Measurements from ENCODE around the gene PFN1.

The PFN1 gene

DNA sequence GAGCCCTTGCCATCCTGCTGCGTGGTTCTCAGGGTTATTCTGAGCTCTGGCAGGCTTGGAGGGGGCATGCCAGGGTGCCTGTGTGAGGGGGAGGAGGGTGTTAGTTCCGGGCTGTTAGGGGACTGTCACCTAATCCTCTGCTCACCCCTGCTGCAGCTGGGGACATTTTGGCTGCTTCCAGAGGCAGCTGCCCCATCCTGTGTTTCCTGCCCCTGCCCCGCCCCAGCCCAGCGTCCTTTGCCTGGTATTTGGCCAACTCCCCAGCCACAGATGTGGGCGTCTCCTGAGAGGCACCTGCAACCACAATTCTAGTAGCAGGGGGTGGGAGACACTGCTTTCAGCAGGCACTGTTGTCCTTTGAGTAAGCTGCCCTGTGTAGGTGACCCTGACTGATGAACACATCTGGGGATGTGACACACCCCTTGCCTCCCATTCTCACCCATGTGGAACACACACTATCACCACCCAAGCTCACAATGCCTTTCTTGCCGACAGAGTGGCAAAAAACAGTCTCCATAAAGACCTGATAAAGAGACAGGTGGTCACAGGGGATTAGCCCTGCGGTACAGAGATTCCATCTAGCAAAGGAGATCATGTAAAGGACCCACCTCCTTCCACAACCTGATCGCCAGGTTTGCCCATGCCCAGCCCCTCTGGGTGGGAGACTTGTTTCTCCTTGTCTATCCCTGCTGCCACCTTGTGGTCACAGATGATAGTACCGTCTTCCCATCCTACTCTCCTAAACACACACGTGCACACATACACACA lies 45.1 kb downstream of the PFN1 start, which contains the start of gene CHRNE:
TSS of gene CHRNE (minus strand) at position 48 of the 768 bp plus-strand sequence. CDS start at position 13, 35 bp downstream.
- TF ChIP-seq, protein P1, sequence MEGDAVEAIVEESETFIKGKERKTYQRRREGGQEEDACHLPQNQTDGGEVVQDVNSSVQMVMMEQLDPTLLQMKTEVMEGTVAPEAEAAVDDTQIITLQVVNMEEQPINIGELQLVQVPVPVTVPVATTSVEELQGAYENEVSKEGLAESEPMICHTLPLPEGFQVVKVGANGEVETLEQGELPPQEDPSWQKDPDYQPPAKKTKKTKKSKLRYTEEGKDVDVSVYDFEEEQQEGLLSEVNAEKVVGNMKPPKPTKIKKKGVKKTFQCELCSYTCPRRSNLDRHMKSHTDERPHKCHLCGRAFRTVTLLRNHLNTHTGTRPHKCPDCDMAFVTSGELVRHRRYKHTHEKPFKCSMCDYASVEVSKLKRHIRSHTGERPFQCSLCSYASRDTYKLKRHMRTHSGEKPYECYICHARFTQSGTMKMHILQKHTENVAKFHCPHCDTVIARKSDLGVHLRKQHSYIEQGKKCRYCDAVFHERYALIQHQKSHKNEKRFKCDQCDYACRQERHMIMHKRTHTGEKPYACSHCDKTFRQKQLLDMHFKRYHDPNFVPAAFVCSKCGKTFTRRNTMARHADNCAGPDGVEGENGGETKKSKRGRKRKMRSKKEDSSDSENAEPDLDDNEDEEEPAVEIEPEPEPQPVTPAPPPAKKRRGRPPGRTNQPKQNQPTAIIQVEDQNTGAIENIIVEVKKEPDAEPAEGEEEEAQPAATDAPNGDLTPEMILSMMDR (IDR thresholded peaks at IDR 0.05; ENCODE audit: borderline replicate concordance, insufficient read depth, low read depth, low read length): peak; percentile 81
- H3K4me3 ChIP-seq (ENCODE audit: low read depth, low read length): peak within 1 kb of the TSS; percentile 35

DNA sequence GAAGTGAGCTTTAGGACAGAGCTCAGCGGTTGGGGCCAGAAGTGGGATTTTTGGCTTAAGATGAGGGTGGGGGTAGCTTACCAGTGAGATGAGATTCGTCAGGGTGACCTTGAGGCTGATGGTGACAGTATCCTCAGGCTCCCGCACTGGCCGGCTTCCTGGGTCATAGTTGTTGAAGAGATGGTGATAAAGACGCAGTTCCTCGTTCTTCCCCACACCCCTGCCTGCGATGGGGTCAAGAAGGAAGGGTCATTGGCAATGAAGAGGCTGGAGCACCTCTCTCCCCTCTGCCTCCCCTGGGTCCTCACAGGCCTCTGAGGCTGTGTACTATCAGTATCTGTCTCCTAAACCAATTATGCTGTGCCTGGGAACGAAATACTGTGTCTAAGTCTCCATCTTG lies 45.8 kb downstream of the PFN1 start:
- TF ChIP-seq, protein P1 (IDR thresholded peaks at IDR 0.05; ENCODE audit: borderline replicate concordance, insufficient read depth, low read depth, low read length): no peak
- peak overlapping the region; percentile 5 for H3K4me3 ChIP-seq (ENCODE audit: low read depth, low read length)

DNA sequence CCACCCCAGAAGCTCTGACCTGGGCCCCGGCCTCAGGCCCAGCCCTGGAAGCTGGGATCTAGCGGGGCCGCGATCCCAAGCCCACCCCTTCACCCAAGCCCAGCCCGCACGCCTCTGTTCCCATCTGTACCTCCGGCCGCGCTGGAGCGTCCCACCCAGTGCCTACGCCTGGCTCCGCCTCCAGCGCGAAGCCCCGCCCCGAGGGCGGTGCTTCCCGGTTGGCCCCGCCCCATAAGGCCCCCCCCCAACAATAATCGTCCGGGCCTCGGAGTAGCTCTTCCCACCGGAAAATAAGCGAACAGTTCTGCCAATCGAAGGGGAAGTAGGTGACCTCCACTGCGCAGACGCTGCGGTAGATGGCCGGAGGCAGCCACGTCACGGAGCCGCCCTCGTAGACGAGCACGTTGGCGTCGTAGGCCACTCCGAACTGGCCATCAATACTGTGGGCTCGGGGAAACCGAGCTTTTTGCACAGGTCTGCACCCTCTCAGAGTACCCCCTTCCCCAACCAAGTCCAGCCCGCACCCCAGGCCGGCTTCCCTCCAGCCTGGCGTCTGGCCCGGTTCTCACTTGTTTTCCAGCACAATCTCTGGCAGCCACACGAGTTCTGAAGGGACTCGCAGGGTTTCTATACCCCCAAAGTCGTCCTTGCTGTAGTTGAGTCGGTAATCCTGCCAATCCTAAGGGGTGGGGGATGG lies 46.5 kb downstream of the PFN1 start:
- TF ChIP-seq, protein P1 (IDR thresholded peaks at IDR 0.05; ENCODE audit: borderline replicate concordance, insufficient read depth, low read depth, low read length): no peak
- peak overlapping the region; percentile 50 for H3K4me3 ChIP-seq (ENCODE audit: low read depth, low read length)

DNA sequence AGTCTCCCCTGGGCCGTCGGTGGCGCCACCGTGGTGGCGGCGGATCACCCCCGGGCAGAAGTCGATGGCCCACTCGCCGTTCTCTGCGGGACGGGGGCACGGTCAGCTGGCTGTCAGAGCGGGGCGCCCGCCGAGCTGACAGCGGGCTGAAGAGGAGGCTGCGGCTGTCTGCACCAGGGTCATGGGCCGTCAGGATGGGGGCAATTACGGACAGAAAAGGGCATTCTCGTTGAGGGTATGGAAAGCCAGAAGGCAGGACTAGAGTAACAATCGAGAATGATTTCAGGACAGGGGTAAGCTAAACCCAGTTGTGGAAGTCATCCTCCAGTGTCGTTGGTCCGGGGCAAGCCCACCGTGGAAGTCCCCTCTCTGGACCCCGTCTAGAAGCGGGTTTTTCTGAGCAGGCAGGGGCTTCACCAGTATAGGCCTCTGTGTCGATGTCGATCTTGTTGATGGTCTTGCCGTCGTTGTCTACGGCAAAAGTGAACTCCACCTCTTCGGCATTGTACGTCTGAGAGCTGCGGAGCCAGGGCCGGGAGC lies 47.2 kb downstream of the PFN1 start:
- TF ChIP-seq, protein P1 (IDR thresholded peaks at IDR 0.05; ENCODE audit: borderline replicate concordance, insufficient read depth, low read depth, low read length): no peak
- H3K4me3 ChIP-seq (ENCODE audit: low read depth, low read length): peak overlapping the region; percentile 50

DNA sequence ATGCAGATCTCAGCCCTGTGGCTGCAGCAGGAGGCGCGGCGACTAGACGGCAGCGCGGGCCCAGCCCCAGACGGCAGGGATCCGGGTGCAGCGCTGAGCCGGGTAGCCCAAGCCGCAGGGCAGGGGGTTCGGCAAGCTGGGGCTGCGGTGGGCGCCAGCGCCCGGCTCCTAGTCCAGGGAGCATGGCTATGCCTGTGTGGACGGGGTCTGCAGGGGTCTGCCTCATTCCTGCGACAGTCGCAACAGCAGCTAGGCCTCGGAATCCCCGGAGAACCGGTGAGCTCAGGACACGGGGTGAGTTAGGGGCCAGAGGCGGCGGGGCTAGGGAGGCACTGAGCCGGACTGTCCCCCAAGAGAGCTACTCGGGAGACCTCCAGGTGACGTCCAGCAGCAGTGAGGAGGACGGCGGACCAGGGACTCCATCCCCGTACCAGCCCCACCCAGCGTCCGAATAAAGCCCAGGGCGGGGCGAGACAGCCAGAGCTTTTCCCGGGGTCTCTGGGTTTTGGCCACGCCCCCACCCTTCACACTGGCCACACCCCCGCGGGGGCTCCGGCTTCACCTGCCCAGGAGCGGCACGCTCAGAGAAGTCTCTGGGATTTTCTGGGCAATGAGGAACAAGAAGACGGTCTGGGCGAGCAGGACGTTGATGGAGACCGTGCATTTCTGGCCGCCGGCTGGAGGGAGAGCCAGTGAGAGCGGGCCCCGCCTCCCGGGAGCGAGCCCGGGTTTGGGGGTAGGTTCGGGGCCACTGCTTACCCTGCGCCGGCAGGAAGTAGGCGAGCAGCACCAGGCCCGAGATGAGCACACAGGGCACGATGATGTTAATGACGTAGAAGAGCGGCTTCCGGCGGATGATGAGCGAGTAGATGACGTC lies 47.9 kb downstream of the PFN1 start:
- peak overlapping the region; percentile 50 for H3K4me3 ChIP-seq (ENCODE audit: low read depth, low read length)
- TF ChIP-seq, protein P1 (IDR thresholded peaks at IDR 0.05; ENCODE audit: borderline replicate concordance, insufficient read depth, low read depth, low read length): no peak

GRCh38 chr17:4899341-4900230 lies 48.7 kb downstream of the PFN1 start, which contains the start of gene C17orf107:
C17orf107 (plus strand) TSS chr17:4899536; CDS start chr17:4899763, 227 bp downstream.
- H3K4me3 ChIP-seq (ENCODE audit: low read depth, low read length): peak within 1 kb of the TSS; percentile 53
- TF ChIP-seq, protein P1 (IDR thresholded peaks at IDR 0.05; ENCODE audit: borderline replicate concordance, insufficient read depth, low read depth, low read length): no peak

Measured in GM12875 (cell line).